H1 (cell line): ENCODE data around the gene TMEM128. TPM values are rescaled to one million over a fixed set of nuclear protein-coding genes. Genes with fewer than 3 reads are reported as not detected.
A peak's percentile ranks its signal among the peaks of the same experiment; 100 is the strongest.

ENCODE experiments used
- JUN ChIP-seq: IDR thresholded peaks from 2 replicates; pipeline ENCODE4 v1.6.1; 2011; ENCODE audit warnings: low read depth, mild to moderate bottlenecking, improper control_type of control experiment, low read length
- SIN3A ChIP-seq, 2 experiments: IDR thresholded peaks in 1 of 2; conservative IDR thresholded peaks in 1 of 2; 2 replicates each; pipeline ENCODE4 v1.6.1; 2011 to 2012; ENCODE audit warnings: low read length in 2 of 2, improper control_type of control experiment in 1 of 2, low read depth in 1 of 2, mild to moderate bottlenecking in 1 of 2
- polyA plus RNA-seq, 7 experiments: library from polyadenylated mRNA; depleted of rRNA in 3 of 7; stranded (reverse) in 5 of 7; unstranded in 2 of 7; fragments of >200 nt in 5 of 7; fragments of 200-250 nt in 2 of 7; gene quantifications; 1 replicate in 5 of 7; 2 replicates in 1 of 7; 4 replicates in 1 of 7; pipeline versions ENCODE4 v1.2.1 to v1.2.3, GENCODE V29; 2011 to 2013; ENCODE audit warnings: missing spikeins in 2 of 7, mixed read lengths in 2 of 7
- total RNA-seq: library from RNA; stranded (reverse); fragmentation: NEBNext Ultra II Directional; extraction: Animal tissue kit (Norgen Biotek cat#: 25700); gene quantifications from 2 replicates; pipeline ENCODE4 v1.2.1, GENCODE V29; 2021

TMEM128 gene
- total and polyA plus RNA-seq, 2 of the 8 experiments (the other 6 are each of a cell fraction or from before 2014, with no cell fraction given), result 17.7 to 33.6 TPM

DNA sequence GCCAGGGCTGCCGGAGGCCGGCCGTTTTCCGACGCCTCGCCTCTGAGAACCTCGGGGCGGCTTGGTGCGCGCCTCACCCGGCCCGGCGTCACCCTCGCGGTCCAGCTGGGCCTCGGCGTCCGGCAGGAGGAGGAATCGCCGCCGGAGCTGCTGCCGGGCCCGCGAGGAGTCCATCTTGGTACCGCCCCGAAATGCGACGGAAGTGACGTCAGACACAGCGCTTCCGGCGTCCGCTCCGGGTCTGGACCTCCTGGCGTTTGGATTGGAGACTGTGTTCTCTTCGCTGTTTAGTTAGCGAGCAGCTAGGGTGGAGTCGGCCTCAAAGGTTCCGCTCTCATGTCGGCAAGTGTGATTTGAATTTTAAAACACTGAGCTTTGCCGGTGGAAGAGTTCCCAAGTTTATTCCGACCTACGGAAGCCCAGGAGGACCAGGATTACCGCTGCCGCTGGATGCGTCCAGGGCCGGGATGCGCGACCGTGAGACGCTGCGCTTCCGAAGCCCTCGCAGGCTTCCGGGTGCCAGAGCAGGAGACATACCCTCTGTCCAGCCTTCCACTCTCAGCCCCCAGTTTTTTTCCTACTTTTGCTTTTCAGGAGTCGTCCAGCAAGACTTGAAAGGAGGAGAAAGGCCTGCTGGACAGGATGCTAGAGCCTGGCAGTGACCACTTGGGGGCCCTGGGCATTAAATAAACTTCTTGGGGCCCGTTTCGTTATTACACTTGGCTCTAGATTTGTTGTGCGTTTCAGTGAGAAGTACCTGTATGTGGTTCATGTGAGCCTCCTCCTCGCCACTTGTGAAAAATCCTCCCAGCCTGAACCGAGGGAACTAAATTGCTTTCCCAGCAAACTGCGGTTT, at the start of gene TMEM128 (continued):
- peak in 1 of 2 experiments; percentile 73; a peak in 1 of 4 replicates for TF ChIP-seq SIN3A (conservative IDR thresholded peaks at IDR 0.05 in 1 of 2, IDR thresholded peaks at IDR 0.05 in 1 of 2; ENCODE audit: low read depth in 1 of 2, low read length in 2 of 2)
- no peak for TF ChIP-seq JUN
- TF ChIP-seq, all 59 proteins: peak for 23
